Posterior vena cava (tissue), 2 donors: ENCODE results near the gene IGSF10. TPM values are rescaled to one million over a fixed set of nuclear protein-coding genes. Genes with fewer than 3 reads are reported as not detected.

Experiments
- DNase-seq: peaks from one replicate; pipeline ENCODE4 v3.0.0-alpha.2; 2020; ENCODE audit warnings: low spot score
- intact Hi-C, 2 donors: fragments of 100-400 bp; cut with DNase I; formaldehyde crosslinking; loops; one replicate each; pipeline versions ENCODE4 v1.14.1 to v1.14.2; 2022 to 2023
- total RNA-seq, 2 donors: library from RNA; stranded (reverse); fragmentation: NEBNext Ultra II Directional; extraction: Animal tissue kit (Norgen Biotek cat#: 25700); gene quantifications; one replicate each; pipeline ENCODE4 v1.2.1, GENCODE V29; 2021
- donor health status: DM: yes; HTN: yes; CAD: no.
- donor health status: DM: yes; HTN: yes; CAD: no.

Gene IGSF10
- total RNA-seq, 2 donors from 2014 or later, result 2.2 to 5.7 TPM

DNA sequence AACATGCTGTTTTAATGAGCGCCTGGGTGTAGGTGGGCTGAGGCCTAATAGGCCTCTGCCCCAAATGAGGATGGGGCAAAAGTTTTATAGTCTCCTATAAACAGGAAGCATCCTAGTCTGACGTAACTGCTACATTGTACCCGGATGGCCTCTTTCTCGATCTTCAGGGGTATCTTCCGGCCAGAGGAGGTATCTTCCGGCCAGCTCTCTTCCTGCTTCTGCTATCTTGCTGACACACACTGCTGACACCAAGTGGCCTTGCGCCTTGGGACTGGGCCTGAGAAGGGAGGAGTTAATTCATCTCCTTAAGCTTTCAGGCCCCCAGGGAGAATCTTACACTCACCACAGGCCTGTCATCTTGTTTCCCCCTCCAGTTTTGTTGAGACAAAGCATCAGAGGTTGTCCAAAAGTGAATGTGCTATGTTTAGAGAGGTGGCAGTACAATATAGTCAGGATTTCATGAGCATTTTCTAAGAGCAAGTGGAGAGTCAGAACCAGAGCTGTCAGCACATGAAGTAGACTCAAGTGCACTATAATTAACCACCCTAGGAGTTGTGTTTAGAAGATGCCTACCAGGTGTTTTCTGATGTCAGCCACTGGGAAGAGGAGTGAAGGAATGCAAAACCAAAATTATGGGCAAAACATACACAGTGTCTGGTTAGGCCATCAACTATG is 15.6 kb upstream of the IGSF10 start:
- peak; percentile 49 for DNase-seq
- intact Hi-C loops, result no loop called here

DNA sequence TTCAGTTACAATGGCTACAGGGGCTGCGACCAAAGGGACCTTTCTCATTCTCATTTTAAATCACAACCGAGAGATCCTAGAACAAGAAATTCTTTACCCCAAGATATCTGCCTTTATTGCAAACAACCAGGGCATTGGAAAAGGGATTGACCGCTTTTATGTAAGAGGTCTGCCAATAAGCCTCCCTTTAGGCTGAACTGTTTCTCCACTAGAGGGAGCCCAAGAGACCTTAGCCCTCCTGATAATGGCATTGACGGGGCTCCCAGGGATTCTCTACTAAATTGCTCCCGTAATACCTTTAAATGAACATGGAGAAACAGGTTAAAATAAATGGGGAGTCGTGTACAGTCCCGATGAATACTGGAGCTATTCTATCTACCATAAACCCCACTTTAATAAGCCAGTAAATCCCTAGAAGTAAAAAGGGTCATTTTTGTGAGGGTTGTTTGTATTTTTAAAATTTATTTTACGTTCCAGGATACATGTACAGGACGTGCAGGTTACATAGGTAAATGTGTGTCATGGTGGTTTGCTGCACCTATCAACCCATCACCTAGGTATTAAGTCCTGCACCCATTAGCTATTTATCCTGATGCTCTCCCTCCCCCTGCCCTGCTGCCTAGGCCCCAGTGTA is 7.5 kb upstream of the IGSF10 start:
- DNase-seq, result no peak
- intact Hi-C loops, result loop anchor here (10.0 kb wide), 2 partner anchors 176 to 186 kb away; no protein-coding TSS in a partner anchor

DNA sequence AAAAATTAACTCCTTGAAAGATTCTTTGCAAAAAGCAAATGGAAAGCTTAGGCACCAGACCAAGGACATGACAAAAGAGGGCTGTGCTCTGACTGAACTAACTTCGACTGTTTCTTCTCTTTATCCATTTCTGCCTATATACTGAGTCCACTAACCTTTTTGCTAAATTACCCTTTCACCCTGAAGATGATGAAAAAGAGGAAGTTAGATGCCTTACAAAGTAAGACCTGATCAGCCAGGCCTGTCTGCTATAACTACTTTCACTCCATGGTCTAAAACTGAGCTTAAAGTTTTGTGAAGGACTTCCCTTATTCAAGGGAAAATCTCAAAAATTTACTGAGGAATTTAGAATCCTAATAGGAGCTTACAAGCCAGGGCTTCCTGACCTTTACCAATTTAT is 6.2 kb upstream of the IGSF10 start:
- intact Hi-C loops, result loop anchor here (10.0 kb wide), 2 partner anchors 178 to 188 kb away; no protein-coding TSS in a partner anchor

DNA sequence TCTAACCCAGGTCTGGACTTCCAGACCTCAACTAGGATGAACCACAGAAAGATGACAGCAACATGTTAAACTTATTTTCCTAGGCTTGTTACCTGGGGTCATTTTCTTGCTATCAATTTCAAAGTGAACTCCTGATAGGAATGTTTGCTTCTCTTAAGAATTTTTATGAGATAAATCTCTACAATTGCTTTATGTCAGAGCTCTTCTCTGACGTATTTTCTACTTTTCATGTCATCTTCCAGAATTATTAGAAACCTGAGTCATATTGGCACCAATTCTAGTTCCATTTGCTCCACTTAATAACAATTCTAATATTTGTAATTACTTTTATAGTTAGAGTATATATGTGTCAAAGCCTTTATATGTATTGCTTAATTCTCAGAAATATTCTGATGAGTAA is 2.1 kb upstream of the IGSF10 start:
- intact Hi-C loops, result loop anchor here (10.0 kb wide), 2 partner anchors 182 to 192 kb away; no protein-coding TSS in a partner anchor
- no peak for DNase-seq

More for the DNA sequence above, 6.2 kb upstream of the IGSF10 start:
- no peak for DNase-seq

DNA sequence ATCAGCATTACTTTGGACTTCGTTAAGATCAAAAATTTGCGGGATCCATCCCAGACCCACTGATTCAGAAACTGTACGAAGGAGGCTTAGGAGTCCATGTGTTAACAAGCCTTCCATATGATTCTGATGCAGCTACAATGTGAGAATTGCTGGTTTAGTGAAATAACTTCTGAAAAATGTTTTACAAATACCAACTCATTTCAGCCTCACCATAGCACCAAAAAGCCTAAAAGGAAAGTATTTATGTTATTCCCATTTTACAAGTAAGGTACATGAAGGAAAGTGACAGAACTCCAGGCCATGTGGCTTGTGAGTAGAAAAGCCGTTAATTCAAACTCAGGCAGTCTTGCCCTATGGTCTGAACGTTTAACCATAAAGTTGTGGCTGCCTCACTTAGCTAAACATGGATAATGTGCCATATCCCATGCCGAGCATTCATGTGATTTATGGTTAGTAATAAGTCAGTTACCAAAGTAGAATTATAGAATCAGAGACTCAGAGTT is 1.5 kb upstream of the IGSF10 start:
- intact Hi-C loops, result loop anchor here (10.0 kb wide), 2 partner anchors 182 to 192 kb away; no protein-coding TSS in a partner anchor
- no peak for DNase-seq

DNA sequence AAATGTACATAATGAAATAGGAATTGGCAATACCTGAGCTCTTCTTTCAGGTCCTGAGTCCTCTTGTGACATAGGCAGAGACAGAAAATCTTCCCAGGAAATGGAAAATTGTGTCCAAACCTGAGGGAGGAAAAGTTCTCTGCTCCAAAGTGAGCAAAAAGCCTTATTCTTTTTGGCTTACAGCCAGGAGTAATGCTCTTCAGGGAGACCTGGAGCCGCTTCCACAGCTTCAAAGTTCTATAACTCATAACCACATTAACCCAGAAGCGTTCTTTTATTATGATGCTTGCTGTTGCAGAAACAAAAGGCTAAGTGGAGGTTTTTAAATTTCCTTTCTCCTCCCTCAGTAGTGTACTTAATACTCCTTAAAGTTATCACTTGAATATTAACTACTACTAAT is 633 bp downstream of the IGSF10 start:
- intact Hi-C loops, result loop anchor here (10.0 kb wide), 2 partner anchors 185 to 195 kb away; no protein-coding TSS in a partner anchor
- DNase-seq, result no peak

DNA sequence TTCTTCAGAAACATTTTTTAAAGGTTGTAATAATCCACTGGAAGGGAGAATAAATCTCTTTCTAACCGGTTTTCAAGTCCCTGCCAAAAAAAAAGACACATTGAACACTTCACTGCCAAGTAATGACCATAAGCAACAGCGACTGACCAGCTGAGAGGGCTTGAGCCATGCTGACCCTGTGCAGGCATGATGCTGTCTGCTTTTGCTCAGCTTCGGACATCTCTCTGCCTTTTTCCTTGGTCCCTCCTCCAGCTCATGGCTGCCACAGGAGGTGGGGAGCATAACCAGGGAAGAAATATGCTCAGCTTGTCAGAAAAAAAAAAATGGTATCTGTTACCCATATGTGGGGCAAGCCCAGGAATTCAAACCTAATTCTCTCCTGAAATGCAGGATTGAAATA is 1.5 kb downstream of the IGSF10 start:
- intact Hi-C loops, result no loop called here
- peak; percentile 38 for DNase-seq

DNA sequence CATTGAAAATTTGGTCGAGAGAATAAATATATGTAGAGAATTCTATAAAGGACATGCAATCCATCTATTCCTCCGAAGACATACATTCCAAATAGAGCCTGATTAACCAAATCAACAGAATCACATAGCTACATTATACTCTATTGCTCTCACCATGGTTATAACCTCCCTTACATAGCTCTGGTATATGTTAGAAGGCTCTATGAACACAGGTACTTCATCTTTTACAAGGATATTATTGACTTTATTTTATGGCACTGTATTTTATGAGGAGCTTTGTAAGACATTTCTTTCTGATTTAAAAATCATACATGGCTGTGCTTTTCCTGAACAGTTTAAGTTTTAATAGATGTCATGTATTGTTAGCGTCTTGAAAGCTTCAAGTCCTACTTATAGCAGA is 4.8 kb downstream of the IGSF10 start:
- DNase-seq, result no peak
- intact Hi-C loops, result no loop called here

DNA sequence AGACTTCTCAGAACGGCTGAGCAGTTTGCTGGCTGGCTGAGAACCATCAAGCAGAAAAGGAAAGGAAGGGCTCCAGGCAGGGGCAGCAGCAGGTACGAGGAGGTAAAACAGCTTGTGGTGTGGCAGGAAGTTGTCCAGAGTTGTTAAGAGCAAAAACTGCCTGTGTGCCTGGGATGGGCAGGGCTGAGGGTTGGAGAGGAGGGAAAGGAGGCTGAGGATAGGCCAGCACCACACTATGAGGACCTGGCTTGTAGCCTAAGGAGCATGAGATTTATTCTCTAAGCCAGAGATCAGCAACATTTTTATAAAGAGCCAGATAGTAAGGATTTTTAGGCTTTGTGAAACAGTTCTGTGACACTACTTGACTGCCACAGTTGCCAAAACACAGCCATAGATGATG is 8.0 kb downstream of the IGSF10 start:
- DNase-seq, result no peak
- intact Hi-C loops, result no loop called here

DNA sequence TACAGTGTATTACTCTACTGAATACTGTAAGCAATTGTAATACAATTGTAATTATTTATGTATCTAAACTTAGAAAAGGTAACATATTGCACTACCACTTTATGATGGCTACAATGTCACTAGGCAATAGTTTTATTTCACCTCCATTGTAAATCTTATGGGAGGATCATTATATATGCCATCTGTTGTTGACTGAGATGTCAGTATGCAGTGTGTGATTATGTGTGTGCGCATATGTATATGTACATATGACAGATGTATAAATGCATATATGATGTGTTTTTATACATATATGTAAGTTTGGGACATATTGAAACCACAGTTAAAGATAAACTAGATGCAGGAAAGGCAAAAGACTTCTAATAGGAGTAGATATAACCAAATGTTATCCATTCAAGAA is 8.5 kb downstream of the IGSF10 start:
- DNase-seq, result no peak
- intact Hi-C loops, result no loop called here

DNA sequence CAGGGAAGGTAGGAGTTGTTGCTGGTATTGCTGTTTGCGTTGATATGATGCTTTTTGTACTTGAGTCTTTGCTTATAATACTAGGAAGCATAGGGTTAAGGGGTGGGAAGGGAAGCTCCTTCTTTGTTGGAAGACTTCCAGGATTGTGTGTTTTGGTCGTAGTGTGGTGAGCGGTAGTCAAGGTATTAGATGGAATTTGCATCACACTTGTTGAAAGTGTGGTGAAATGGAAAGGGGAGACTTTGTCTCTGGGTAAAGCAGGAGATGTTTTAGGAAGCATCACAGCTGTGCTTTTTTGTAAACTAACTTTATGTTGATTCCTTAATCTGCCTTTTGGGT is 14.9 kb downstream of the IGSF10 start:
- intact Hi-C loops, result loop anchor here in 1 of 2 donors (10.0 kb wide), 1 partner anchor 389 kb away; no protein-coding TSS in a partner anchor
- DNase-seq, result no peak

- DNase-seq, result peak; percentile 84
- intact Hi-C loops, result loop anchor here in 1 of 2 donors (10.0 kb wide), 1 partner anchor 389 kb away; no protein-coding TSS in a partner anchor
These were observed 15.4 kb downstream of the IGSF10 start for GRCh38 chr3:151445273-151446001.

DNA sequence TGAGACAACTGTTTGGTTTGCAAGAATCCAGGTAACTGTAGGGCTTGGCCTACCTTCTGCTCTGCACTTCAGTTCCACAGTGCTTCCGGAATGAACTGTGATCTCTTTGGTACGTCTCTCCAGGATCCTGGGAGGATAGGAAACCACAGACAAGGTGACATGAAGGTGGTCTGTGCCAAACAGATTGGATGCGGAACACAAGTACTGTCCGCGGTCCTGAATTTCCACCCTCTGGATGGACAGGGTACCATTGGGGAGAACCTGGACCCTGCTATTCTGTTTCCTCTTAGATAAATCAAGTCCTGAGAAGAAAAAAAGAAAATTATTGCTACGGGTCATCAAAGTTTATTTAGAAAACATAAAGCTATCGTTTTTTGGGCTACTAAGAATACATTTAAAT is 17.3 kb downstream of the IGSF10 start:
- DNase-seq, result no peak
- intact Hi-C loops, result loop anchor here (5.0 to 10.0 kb wide), 2 partner anchors 391 to 474 kb away; no protein-coding TSS in a partner anchor

DNA sequence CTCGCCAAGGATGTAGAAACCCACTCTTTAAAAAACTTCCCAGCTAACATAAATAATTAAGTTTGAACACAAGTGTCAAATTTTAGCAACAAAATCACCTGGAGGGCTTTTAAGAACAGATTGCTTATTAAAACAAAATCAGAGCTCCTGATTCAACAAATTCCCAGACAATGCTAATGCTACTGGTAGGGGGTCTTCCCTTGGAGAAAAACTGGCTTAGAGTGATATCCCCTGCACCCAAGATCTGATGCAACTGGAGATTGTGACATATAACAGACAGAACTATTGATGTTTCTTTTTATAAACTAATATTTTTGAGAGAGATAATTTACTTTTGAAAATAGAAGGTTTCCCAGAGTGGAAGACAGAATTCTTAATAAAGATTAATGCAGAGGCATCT is 19.9 kb downstream of the IGSF10 start:
- DNase-seq, result no peak
- intact Hi-C loops, result loop anchor here (5.0 to 10.0 kb wide), 2 partner anchors 394 to 476 kb away; no protein-coding TSS in a partner anchor

DNA sequence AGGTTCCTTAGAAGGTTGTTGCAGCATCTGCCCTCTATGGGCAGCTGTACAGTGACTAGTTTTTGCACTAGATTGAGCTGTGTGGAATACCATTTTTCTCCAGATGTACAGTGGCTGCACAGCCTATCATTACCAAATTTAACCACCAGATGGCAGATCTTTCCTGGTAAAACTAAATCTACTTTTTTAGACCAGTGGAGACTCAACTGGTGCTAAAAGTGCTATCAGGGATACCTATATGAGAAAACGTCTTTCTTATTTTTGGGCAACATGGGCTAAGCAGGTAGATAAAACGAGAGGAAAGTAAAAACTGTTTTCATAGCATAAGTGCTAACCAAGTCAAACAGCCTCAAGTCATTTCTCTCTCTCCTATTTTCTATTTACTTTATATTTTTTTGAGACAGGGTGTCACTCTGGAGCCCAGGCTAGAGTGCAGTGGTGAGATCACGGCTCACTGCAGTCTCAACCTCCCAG is 21.2 kb downstream of the IGSF10 start:
- intact Hi-C loops, result loop anchor here (5.0 to 10.0 kb wide), 4 partner anchors 215 to 478 kb away; no protein-coding TSS in a partner anchor
- DNase-seq, result no peak

DNA sequence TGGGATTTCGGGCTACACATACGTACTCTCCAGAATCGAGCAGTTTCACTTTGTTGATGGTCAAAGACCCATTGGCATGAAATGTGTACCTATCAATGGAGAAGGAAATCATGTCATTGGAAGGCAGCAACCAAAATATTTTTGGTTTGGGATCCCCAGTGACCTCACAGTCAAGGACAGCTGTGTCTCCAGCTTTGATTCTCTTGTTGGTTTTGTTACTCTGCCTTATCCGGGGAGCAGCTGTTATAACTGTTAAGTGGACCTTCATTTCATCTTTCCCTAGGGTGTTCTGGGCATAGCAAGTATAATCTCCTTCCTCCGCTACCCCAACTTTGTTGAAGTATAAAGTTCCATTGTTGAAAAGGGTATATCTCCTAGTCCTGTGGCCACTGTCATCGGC is 23.0 kb downstream of the IGSF10 start:
- DNase-seq, result no peak
- intact Hi-C loops, result loop anchor here in 1 of 2 donors (5.0 to 10.0 kb wide), 2 partner anchors 217 to 399 kb away; no protein-coding TSS in a partner anchor

DNA sequence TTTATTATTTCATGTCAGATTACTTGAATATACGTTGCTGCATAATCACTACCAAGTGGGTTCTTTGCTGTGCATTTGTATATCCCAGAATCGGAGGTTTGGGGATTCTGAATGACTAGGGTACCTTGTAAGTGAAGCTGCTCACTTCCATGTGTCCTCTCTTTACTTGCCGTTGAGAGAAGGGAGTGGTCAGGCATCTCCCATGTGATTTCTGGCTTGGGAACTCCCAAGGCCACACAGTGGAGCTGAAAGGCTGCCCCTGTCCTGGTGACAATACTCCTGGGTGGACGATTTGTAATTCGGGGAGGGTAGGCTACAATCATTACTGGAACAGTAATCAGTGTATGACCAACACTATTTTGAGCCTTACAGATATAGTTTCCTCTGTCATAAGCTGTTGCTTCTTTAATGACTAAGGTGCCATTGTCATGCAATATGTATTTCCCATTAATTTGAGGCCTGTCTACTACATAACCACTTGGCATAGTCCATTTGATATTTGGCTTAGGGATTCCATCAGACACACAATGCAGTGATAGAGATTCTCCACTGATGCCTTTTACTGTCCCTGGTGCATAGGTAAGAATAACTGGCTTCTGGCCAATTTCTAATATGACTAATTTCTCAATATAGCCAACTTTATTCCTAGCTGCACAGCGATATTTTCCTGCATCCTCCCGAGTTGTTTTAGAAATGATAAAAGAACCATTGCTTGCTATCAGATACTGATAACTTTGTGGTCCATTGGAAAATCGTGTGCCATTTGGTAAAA is 24.0 kb downstream of the IGSF10 start:
- intact Hi-C loops, result loop anchor here in 1 of 2 donors (5.0 to 10.0 kb wide), 2 partner anchors 218 to 400 kb away; no protein-coding TSS in a partner anchor

GRCh38 chr3:151434151-151434890 is 26.5 kb downstream of the IGSF10 start:
- DNase-seq, result no peak
- intact Hi-C loops, result loop anchor here in 1 of 2 donors (10.0 kb wide), 1 partner anchor 220 kb away; no protein-coding TSS in a partner anchor

More for the DNA sequence above, 24.0 kb downstream of the IGSF10 start:
- DNase-seq, result no peak
